ENCODE measurements around the gene MLH1.

GRCh38 chr3:36943601-36944000, 49.7 kb upstream of the MLH1 start:
- TF ChIP-seq CTCF (IDR thresholded peaks at IDR 0.05) (no peak), TCF7L2 (IDR thresholded peaks at IDR 0.05; ENCODE audit: low read depth, low read length) (no peak), POLR2AphosphoS5 (IDR thresholded peaks at IDR 0.05; ENCODE audit: low read depth, low read length) (no peak)
